ENCODE data around the gene SYMPK. TPM values are rescaled to one million over a fixed set of nuclear protein-coding genes. Genes with fewer than 3 reads are reported as not detected.
"Not testable (repeated sequence)": the region's sequence is repeated elsewhere in the genome, so short reads cannot be mapped to it uniquely, and the experiment has no call there.

The SYMPK gene
- polyA plus RNA-seq, 4 donors: 49.2 to 67.7 (median 58.9) TPM

DNA sequence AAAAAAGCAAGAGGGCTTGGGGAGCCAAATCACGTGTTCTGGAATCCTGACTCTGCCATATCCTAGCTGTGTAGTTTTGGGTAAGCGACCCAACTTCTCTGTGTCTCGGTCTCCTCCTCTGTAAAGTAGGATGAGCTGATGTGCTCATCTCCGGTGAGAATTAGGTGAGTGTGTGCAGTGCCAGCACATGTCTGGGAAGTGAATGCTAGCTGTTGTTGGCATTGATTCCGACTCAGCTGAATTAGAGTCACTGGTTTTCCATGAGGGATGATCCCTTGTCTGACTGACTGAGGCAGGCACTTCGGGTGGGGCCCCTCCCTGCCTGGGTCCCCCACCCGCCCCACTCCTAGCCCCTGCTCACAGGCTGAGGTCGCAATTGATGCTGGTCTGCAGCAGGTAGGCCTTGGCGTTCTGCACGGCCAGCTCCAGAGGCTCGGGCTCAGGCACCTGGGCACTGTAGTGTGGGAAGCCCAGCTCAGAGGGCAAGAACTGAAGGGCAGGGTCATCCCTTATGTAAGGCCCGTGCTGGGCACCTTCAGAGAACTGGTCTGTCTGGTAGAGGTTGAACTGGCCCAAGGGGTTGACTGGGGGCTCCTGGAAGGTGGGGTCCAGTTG lies 48.7 kb downstream of the SYMPK start:
- no peak for DNase-seq (ENCODE audit: low read depth in 4 of 4, low spot score in 3 of 4)

GRCh38 chr19:45812297-45812696 lies 50.6 kb downstream of the SYMPK start:
- no peak for DNase-seq (ENCODE audit: low read depth in 4 of 4, low spot score in 3 of 4)

DNA sequence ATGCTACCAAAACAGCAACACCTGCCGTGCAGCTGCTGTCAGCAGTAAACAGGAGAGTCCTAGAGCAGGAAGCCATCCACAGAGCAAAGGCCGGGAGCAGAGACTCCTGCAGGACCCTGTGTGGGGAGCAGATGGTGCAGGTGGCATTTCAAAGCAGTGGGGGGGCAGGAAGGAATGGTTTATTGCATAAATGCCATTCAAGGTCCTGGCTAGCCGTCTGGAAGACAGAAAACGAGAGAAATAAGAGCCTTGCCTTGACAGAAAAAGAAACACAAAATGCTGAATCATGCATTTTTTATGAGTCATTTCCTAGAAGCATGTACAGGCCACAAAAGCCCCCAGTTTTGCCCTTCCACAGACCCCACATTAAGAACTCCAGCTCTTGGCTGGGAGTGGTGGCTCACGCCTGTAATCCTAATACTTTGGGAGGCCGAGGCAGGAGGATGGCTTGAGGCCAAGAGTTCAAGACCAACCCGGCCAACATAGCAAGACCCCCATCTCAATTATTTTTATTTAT lies 53.2 kb downstream of the SYMPK start:
- no peak for DNase-seq (ENCODE audit: low read depth in 4 of 4, low spot score in 3 of 4)

GRCh38 chr19:45805719-45806118 lies 57.2 kb downstream of the SYMPK start:
- no peak for DNase-seq (ENCODE audit: low read depth in 4 of 4, low spot score in 3 of 4)

DNA sequence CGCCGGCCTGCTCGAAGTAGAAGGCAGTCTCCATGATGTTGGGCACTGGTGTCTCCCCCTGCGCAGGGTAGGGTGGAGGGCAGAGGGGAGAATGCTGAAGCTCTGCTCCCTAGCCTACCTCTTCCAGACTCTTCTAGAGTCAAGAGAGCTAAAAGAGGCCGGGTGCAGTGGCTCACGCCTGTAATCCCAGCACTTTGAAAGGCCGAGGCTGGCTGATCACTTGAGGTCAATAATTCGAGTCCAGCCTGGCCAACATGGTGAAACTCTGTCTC lies 58.1 kb downstream of the SYMPK start:
- no peak for DNase-seq (ENCODE audit: low read depth in 4 of 4, low spot score in 3 of 4)

GRCh38 chr19:45804140-45804958 lies 58.6 kb downstream of the SYMPK start:
- no peak for DNase-seq (ENCODE audit: low read depth in 4 of 4, low spot score in 3 of 4)

- DNase-seq (ENCODE audit: low read depth in 4 of 4, low spot score in 3 of 4): no peak
Measured at GRCh38 chr19:45801603-45802175, 61.3 kb downstream of the SYMPK start.

DNA sequence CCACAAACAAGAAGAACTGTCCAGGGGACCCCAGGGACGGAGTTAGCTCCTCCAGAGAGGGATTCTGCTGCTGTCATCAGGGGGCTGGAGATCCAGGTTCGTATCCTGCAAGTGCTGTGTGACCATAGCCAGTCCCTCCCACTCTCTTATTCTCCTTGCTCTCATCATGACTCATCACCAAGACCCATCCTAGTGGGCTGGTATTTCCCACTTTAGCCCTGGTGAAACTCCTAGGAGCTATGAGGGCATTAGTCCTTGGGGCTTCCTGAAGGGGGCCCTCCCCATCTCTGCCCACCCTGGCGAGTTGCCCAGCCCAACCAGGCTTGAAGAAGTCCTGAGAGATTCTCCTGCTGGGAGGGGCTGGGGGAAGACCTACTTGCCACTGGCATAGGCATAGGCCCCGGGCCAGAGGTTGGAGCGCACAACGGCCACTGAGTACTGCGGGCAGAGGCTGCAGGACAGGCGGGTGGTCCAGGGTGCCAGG lies 62.8 kb downstream of the SYMPK start:
- DNase-seq (ENCODE audit: low read depth in 4 of 4, low spot score in 3 of 4): no peak

DNA sequence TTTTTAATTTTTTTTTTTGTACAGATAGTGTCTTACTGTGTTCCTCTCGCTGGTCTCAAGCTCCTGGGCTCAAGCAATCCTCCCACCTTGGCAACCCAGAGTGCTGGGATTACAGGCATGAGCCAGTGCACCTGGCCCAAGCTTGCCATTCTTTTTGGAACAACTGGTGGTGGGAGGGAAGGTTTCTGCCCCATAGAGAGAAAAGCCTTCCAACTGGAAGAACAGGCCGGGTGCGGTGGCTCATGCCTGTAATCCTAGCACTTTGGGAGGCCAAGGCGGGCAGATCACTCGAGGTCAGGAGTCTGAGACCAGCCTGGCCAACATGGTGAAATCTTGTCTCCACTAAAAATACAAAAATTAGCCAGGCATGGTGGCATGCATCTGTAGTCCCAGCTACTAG lies 63.4 kb downstream of the SYMPK start:
- not testable (repeated sequence) for DNase-seq (ENCODE audit: low read depth in 4 of 4, low spot score in 3 of 4)

GRCh38 chr19:45798995-45799517 lies 63.9 kb downstream of the SYMPK start:
- DNase-seq (ENCODE audit: low read depth in 4 of 4, low spot score in 3 of 4): peak; percentile 43 to 65 (median 62)

- DNase-seq (ENCODE audit: low read depth in 4 of 4, low spot score in 3 of 4): no peak
Measured at GRCh38 chr19:45794627-45795026, 68.3 kb downstream of the SYMPK start.

GRCh38 chr19:45793876-45794275 lies 69.1 kb downstream of the SYMPK start:
- DNase-seq (ENCODE audit: low read depth in 4 of 4, low spot score in 3 of 4): no peak

- no peak for DNase-seq (ENCODE audit: low read depth in 4 of 4, low spot score in 3 of 4)
Measured at GRCh38 chr19:45793178-45793564, 69.8 kb downstream of the SYMPK start.

DNA sequence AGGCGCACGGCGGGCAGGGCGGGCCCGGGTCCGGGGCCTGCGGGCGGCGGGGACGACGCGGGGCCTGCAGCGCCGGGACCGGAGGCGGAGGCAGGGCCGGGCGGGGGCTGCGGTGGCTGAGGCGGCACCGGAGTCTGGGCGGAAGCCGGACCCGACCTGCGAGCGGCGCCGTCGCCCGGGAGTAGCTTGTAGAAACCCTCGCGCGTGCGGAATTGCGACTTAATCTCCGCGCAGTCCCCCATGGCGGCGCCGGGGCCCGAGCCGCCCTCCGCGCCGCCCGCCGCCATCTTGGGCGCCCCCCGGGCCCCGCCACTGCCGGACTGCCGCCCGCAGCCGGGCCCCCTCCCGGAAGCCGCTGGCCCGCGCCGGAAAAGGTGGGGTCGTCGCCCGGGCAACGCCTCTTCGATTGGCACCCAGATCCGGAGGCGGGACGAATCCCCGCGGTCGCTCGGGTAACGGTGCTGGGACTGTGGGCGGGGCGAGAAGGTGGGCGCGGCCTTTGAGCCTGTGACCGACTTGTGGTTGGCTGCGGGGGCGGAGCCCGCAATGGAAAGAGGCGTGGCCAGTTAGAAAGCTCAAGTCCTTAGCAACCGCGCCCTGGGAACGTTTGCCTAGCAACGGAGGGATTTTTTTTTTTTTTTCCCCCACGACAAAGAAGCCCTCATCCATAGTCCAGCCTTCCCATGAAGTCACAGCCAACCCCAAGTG lies 70.3 kb downstream of the SYMPK start, which contains the start of gene DMWD:
TSS of gene DMWD (minus strand) at position 376 of the 708 bp plus-strand sequence. CDS start at position 287, 89 bp downstream.
- peak; percentile 97 to 99 (median 98) for DNase-seq (ENCODE audit: low read depth in 4 of 4, low spot score in 3 of 4)

DNA sequence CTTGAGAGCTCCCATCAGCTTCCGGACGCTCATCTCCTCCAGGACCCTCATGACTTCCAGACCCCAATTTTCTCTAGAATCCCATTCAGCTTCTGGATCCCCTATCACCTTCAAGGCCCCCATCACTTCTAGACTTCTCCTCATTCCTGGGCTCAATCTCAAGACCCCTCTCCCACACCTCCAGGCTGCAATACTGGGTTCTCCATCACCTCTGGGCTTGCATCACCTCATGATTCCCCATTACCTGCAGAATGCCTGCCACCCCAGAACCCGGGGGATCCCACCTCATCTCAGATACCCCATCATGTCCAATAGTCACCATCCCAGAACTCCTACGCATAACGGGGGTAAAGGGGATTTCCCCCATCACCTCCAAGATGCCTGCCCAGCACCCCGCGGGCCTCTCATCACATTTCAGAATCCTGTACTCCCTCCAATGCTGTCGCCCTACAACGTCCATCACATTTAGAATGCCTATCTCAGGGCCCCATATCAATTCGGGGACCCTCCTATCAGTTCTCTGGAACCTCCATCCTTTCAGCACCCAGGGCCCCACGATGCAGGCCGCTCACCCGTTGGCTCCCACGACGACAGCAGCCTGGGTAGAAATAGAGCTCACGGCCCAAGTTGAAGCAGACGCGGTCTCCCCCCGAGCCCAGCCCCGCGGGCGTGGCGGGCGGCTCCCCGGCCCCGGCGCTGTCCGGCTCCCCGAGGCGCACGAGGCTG lies 71.0 kb downstream of the SYMPK start:
- DNase-seq (ENCODE audit: low read depth in 4 of 4, low spot score in 3 of 4): no peak

DNA sequence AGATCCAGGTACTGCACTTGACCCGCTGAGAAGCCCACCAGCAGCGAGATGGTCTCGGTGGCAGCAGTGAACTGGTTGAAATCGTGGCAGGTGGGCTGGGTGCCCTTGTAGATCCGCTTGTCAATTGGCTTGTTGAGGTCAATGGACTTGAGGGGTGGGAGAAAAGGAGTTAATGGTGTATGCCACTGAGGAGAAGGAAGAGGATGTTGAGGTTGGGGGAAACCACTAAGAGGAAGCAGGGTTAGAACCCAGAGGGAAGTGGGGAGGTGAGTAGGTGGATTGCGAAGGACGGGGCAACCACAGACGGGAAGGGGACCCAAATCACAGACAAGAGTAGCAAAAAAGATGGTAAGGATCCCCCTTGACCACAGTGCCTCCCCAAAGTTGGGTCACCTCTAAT lies 72.0 kb downstream of the SYMPK start:
- DNase-seq (ENCODE audit: low read depth in 4 of 4, low spot score in 3 of 4): no peak

GRCh38 chr19:45789035-45789786 lies 73.7 kb downstream of the SYMPK start:
- no peak for DNase-seq (ENCODE audit: low read depth in 4 of 4, low spot score in 3 of 4)

- DNase-seq (ENCODE audit: low read depth in 4 of 4, low spot score in 3 of 4): no peak
Measured at GRCh38 chr19:45786533-45786894, 76.4 kb downstream of the SYMPK start.

GRCh38 chr19:45785781-45786532 lies 77.0 kb downstream of the SYMPK start:
- no peak for DNase-seq (ENCODE audit: low read depth in 4 of 4, low spot score in 3 of 4)

Data from right renal pelvis (tissue), 4 donors.